ENCODE results near the gene DNM3.

GRCh38 chr1:172324086-172324485, 482.8 kb downstream of the DNM3 start:
- TF ChIP-seq RAD21 (IDR thresholded peaks at IDR 0.05; ENCODE audit: low read depth) = no peak
- no peak for TF ChIP-seq EP300 (IDR thresholded peaks at IDR 0.05; ENCODE audit: borderline replicate concordance)
